Measurements from ENCODE around the gene BACE2.

DNA sequence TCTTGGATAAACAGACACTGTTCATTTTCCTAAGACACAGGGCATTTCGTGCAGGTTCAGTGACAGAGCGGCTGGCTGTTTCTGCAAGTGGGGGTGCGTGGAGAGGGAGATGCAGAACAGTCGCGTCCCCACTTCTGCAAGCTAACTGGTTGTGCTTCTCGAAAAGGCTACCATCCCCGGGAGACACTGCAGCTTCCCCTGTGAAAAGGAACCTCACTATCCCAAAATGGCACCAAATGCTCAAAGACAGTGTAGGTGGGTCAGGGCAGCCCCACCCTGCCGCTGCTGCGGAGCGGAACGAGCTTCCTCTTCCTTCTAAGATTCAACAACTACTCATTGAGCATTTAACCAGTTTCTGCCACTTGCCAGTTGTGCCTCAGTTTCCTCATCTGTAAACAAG, 19.2 kb upstream of the BACE2 start:
- TF ChIP-seq, protein P1, sequence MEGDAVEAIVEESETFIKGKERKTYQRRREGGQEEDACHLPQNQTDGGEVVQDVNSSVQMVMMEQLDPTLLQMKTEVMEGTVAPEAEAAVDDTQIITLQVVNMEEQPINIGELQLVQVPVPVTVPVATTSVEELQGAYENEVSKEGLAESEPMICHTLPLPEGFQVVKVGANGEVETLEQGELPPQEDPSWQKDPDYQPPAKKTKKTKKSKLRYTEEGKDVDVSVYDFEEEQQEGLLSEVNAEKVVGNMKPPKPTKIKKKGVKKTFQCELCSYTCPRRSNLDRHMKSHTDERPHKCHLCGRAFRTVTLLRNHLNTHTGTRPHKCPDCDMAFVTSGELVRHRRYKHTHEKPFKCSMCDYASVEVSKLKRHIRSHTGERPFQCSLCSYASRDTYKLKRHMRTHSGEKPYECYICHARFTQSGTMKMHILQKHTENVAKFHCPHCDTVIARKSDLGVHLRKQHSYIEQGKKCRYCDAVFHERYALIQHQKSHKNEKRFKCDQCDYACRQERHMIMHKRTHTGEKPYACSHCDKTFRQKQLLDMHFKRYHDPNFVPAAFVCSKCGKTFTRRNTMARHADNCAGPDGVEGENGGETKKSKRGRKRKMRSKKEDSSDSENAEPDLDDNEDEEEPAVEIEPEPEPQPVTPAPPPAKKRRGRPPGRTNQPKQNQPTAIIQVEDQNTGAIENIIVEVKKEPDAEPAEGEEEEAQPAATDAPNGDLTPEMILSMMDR (IDR thresholded peaks at IDR 0.05) = no peak
- no peak for TF ChIP-seq POLR2A (IDR thresholded peaks at IDR 0.05)
